Measurements from ENCODE around the gene ST7. TPM values are rescaled to one million over a fixed set of nuclear protein-coding genes. Genes with fewer than 3 reads are reported as not detected.

Gene ST7
- total RNA-seq, 4 donors from 2014 or later, result 23.7 to 29.5 (median 25.5) TPM

DNA sequence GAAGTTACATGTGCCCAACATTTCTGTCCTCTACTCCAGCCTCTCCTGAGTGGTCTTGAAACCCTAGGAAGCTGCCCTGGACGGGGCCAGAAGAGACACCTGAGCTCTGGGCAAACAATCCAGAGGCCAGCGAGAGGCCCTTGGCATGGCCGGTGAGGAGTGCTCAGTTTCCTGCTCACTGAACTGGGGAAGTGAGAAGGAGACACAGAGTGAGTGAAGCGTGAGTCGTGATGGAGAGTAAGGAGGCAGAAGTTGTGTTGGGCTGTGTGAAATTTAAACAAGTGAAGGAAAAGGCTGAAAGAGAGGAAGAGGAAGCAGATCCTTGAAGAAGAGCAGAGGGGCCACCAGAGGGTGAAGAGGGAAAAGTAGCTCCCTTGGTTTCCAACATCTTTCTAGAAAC lies 296.4 kb downstream of the ST7 start:
- DNase-seq (ENCODE audit: low spot score), result no peak
- TF ChIP-seq, protein P1, sequence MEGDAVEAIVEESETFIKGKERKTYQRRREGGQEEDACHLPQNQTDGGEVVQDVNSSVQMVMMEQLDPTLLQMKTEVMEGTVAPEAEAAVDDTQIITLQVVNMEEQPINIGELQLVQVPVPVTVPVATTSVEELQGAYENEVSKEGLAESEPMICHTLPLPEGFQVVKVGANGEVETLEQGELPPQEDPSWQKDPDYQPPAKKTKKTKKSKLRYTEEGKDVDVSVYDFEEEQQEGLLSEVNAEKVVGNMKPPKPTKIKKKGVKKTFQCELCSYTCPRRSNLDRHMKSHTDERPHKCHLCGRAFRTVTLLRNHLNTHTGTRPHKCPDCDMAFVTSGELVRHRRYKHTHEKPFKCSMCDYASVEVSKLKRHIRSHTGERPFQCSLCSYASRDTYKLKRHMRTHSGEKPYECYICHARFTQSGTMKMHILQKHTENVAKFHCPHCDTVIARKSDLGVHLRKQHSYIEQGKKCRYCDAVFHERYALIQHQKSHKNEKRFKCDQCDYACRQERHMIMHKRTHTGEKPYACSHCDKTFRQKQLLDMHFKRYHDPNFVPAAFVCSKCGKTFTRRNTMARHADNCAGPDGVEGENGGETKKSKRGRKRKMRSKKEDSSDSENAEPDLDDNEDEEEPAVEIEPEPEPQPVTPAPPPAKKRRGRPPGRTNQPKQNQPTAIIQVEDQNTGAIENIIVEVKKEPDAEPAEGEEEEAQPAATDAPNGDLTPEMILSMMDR (IDR thresholded peaks at IDR 0.05), result no peak
- no peak for ATAC-seq (ENCODE audit: low FRiP score)

DNA sequence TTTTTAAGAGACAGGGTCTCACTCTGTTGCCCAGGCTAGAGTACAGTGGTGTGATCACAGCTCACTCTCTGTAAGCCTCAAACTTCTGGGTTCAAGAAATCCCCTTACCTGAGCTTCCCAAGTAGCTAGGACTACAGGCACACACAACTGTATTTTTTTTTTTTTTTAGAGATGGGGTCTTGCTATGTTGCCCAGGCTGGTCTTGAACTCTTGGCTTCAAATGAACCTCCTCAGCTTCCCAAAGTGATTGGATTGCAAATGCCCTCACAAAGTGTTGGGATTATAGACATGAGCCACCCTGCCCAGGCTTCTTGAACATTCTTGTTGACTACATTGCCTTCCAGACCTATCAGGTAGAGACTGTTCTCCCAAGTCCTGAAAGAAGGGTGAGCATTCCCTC lies 296.9 kb downstream of the ST7 start:
- ATAC-seq (ENCODE audit: low FRiP score) (no peak), DNase-seq (ENCODE audit: low spot score) (no peak)
- TF ChIP-seq, protein P1 (IDR thresholded peaks at IDR 0.05), result no peak

DNA sequence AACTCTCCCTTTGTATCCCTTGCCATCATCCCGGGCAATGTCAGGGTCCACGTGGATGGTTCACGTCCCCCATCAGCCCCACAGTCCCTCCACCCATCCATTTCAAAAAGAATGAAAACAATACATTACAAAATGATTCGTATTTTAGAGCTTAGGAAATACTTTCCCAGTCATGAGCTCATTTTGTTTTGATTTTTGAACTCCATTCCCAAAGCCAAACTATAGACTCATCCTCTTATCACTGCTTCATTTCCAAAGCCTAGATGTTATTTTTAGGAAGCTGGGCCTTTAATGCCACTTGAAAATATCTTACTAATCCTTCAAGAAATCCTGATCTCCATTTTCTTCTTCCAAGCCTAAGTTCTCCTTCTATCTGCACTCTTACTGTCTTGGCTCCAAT lies 297.5 kb downstream of the ST7 start:
- DNase-seq (ENCODE audit: low spot score), result no peak
- ATAC-seq (ENCODE audit: low FRiP score), result peak; percentile 28
- TF ChIP-seq, protein P1 (IDR thresholded peaks at IDR 0.05), result no peak

DNA sequence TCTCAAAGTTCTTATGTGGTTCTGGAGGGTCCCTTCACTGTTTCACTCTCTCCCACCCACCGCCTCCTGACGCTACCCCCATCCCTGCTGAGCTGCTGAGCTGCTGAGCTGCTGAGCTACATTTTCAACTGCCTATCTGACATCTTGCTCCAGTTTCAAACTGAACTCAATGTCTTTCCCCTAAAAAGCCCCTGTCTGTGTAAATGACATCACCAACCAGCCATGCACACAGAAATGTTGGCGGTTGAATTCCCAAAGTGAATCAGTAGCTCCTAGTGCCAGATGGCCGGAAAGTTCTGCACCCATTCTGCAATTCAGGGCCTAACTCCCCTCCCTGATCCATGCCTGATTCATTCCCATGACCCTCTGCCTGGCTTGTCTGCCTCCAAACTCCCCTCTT lies 298.4 kb downstream of the ST7 start:
- DNase-seq (ENCODE audit: low spot score) (no peak), ATAC-seq (ENCODE audit: low FRiP score) (no peak)
- TF ChIP-seq, protein P1 (IDR thresholded peaks at IDR 0.05), result no peak

DNA sequence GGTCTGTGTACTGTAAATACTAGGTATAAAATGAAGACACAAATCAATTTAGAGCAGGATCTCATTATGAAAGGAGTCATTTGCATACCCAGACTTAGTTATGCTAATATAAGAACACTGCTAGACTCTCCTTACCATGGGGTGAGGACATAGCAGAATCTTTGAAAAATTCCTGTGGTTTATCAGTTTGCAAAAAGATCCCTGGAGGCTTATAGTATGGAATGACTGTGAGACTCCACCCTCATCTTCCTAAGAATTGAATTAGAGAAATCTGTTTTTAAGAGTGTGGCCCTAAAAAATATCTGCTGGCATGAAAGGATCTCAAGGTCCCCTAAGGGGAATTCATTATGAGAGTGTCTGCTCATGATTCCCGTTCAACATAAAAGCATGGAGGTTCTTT lies 306.3 kb downstream of the ST7 start:
- ATAC-seq (ENCODE audit: low FRiP score), result no peak
- no peak for DNase-seq (ENCODE audit: low spot score)
- TF ChIP-seq, protein P1 (IDR thresholded peaks at IDR 0.05), result no peak

DNA sequence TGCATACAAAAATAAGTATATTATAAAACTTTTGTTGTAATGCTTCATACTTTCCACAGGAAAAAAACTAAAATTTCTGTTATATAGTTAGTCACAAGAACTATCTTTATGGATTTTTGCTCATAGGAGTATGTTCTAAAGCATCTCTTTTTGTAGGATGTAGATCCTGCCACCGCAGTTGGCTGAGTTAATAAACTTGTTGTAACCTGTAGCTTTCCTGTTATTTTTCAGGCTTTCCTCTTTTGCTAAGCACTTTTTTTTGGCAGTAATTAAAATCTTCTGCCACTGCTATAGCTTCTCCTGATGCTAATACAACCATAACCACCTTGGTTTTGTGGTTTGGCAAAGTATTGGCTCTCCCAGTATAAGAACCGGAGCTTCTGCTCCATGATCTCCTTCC lies 309.2 kb downstream of the ST7 start:
- TF ChIP-seq, protein P1 (IDR thresholded peaks at IDR 0.05), result no peak
- DNase-seq (ENCODE audit: low spot score) (no peak), ATAC-seq (ENCODE audit: low FRiP score) (no peak)

DNA sequence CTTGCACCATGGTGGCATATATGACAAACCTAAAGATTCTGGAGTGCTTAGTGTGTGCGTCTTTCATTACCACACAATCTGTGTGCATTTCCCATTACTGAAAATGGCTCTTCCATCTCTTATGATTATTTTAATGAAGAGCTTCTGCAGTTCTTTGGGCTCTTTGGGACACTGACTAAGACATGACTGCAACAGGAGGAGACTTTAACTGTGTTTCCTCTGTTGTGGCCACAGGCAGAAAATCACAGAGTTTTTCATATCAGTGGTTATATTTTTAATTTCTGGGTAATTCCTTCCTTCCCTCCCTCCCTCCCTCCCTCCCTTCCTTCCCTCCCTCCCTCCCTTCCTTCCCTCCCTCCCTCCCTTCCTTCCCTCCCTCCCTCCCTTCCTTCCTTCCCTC lies 311.4 kb downstream of the ST7 start:
- ATAC-seq (ENCODE audit: low FRiP score), result no peak
- no peak for DNase-seq (ENCODE audit: low spot score)

More for the DNA sequence above, 311.4 kb downstream of the ST7 start:
- TF ChIP-seq, protein P1 (IDR thresholded peaks at IDR 0.05), result no peak

Measured in omental fat pad (tissue), 4 donors.